HG03064 (cell line): ENCODE measurements around the gene TSPAN18.
A peak's percentile ranks its signal among the peaks of the same experiment; 100 is the strongest.

ENCODE experiments used
- ATAC-seq: cut with Tn5 transposase; IDR thresholded peaks from one replicate; pipeline ENCODE4 v1.9.1; 2021; ENCODE audit warnings: low read depth; ENCODE audit not compliant: unreplicated experiment

Gene TSPAN18

GRCh38 chr11:44858796-44859527, 132.2 kb downstream of the TSPAN18 start:
- ATAC-seq, result no peak

GRCh38 chr11:44859528-44859925, 132.8 kb downstream of the TSPAN18 start:
- no peak for ATAC-seq

- no peak for ATAC-seq
Measured at GRCh38 chr11:44860346-44860745, 133.6 kb downstream of the TSPAN18 start.

- ATAC-seq, result peak; percentile 99
Measured at GRCh38 chr11:44861849-44862557, 135.2 kb downstream of the TSPAN18 start.

GRCh38 chr11:44862558-44863101, 135.9 kb downstream of the TSPAN18 start:
- peak; percentile 5 for ATAC-seq

- no peak for ATAC-seq
Measured at GRCh38 chr11:44863231-44863630, 136.5 kb downstream of the TSPAN18 start.

- no peak for ATAC-seq
Measured at GRCh38 chr11:44865866-44866272, 139.1 kb downstream of the TSPAN18 start.

- ATAC-seq, result no peak
Measured at GRCh38 chr11:44866286-44866685, 139.5 kb downstream of the TSPAN18 start.

GRCh38 chr11:44868021-44868420, 141.3 kb downstream of the TSPAN18 start:
- ATAC-seq, result no peak

GRCh38 chr11:44868455-44869421, 142.0 kb downstream of the TSPAN18 start:
- ATAC-seq, result no peak

- no peak for ATAC-seq
Measured at GRCh38 chr11:44870181-44870580, 143.4 kb downstream of the TSPAN18 start.

GRCh38 chr11:44870615-44871176, 143.9 kb downstream of the TSPAN18 start:
- ATAC-seq, result no peak

- ATAC-seq, result peak; percentile 90
Measured at GRCh38 chr11:44871682-44872081, 144.9 kb downstream of the TSPAN18 start.

- ATAC-seq, result no peak
Measured at GRCh38 chr11:44872556-44872955, 145.8 kb downstream of the TSPAN18 start.

GRCh38 chr11:44873537-44873936, 146.8 kb downstream of the TSPAN18 start:
- ATAC-seq, result no peak

- no peak for ATAC-seq
Measured at GRCh38 chr11:44874284-44874683, 147.5 kb downstream of the TSPAN18 start.

- no peak for ATAC-seq
Measured at GRCh38 chr11:44875037-44875436, 148.3 kb downstream of the TSPAN18 start.

GRCh38 chr11:44876194-44876723, 149.5 kb downstream of the TSPAN18 start:
- ATAC-seq, result no peak

GRCh38 chr11:44876906-44877305, 150.1 kb downstream of the TSPAN18 start:
- no peak for ATAC-seq
